Panc1 (cell line): ENCODE results near the gene IRX3.

Experiments used
- POLR2AphosphoS5 ChIP-seq: IDR thresholded peaks from 2 replicates; pipeline ENCODE4 v1.6.1; 2012; ENCODE audit warnings: mild to moderate bottlenecking, low read depth, low read length, moderate library complexity
- REST ChIP-seq, 2 experiments: IDR thresholded peaks; 2 replicates each; pipeline ENCODE4 v1.6.1; 2011 to 2012; ENCODE audit warnings: low read depth in 2 of 2, control low read depth in 1 of 2, low read length in 1 of 2, mild to moderate bottlenecking in 1 of 2, moderate library complexity in 1 of 2; ENCODE audit not compliant: insufficient read depth in 1 of 2
- TF ChIP-seq, protein P1 (sequence below): fragments of 450-650 bp; IDR thresholded peaks from 2 replicates; pipeline ENCODE4 v1.5.1; 2017; ENCODE audit warnings: mild to moderate bottlenecking

DNA sequence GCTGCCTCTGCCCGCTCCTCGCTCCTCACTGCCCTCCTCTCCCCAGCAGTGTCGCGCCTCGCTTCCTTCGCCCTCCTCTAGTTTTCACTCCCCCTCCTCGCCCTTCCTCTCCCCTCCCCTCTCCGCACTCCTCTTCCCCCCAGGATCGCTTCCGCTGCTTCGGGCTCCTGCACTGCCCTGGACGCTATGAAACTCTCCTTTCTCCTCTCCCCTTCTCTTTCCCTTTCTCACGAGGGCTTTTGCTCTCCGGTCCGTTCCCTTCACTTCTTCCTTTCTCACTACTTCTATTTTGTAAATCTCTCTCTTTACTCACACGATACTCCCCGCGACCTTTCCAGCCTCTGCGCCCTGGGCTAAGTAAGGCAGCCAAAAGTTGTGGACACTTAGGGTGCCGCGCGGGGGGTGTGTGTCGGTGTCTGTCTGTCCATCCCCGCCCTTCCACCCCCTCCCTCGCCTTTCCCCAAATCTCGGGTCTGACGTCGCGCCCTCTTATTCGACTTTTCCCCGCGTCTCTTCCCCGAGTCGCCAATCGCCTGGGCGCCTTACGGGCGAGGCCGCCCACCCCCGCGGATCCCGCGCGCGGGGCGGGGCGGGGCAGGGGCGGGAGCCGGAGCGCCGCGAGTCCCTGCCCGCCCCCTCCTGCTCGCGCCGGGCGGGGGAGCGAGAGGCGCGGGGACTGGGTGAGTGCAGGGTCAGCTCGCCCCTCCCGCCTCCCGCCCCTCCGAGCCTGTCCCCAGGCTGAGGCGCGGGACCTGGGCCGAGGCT, at the start of gene IRX3:
- TF ChIP-seq, protein P1, sequence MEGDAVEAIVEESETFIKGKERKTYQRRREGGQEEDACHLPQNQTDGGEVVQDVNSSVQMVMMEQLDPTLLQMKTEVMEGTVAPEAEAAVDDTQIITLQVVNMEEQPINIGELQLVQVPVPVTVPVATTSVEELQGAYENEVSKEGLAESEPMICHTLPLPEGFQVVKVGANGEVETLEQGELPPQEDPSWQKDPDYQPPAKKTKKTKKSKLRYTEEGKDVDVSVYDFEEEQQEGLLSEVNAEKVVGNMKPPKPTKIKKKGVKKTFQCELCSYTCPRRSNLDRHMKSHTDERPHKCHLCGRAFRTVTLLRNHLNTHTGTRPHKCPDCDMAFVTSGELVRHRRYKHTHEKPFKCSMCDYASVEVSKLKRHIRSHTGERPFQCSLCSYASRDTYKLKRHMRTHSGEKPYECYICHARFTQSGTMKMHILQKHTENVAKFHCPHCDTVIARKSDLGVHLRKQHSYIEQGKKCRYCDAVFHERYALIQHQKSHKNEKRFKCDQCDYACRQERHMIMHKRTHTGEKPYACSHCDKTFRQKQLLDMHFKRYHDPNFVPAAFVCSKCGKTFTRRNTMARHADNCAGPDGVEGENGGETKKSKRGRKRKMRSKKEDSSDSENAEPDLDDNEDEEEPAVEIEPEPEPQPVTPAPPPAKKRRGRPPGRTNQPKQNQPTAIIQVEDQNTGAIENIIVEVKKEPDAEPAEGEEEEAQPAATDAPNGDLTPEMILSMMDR: no peak
- TF ChIP-seq REST (IDR thresholded peaks at IDR 0.05; ENCODE audit: insufficient read depth in 1 of 2, low read depth in 2 of 2, low read length in 1 of 2): no peak
- TF ChIP-seq POLR2AphosphoS5: no peak
